ENCODE data around the gene TEX28. TPM values are rescaled to one million over a fixed set of nuclear protein-coding genes. Genes with fewer than 3 reads are reported as not detected.
A peak's percentile ranks its signal among the peaks of the same experiment; 100 is the strongest.
"Not testable (repeated sequence)": the region's sequence is repeated elsewhere in the genome, so short reads cannot be mapped to it uniquely, and the experiment has no call there.

TEX28 gene
- total and polyA plus RNA-seq, 2 experiments from 2014 or later = not detected

GRCh38 chrX:154258711-154259110 lies 36.2 kb downstream of the TEX28 start:
- not testable (repeated sequence) for ATAC-seq; H3K27ac Mint-ChIP-seq; H3K9me2 ChIP-seq (ENCODE audit: insufficient read depth); DNase-seq (ENCODE audit: low spot score); H3K4me3 ChIP-seq; H3K36me3 Mint-ChIP-seq (ENCODE audit: low read depth); H3K79me2 ChIP-seq (replicated peaks; ENCODE audit: insufficient read depth); H3K27me3 Mint-ChIP-seq (ENCODE audit: insufficient read depth, low read depth, poor library complexity); H3K4me2 ChIP-seq; H3K27ac ChIP-seq (ENCODE audit: low read depth); H4K20me1 ChIP-seq (replicated peaks; ENCODE audit: insufficient read depth); H3F3A ChIP-seq (replicated peaks; ENCODE audit: low read depth); H3K27me3 ChIP-seq (ENCODE audit: insufficient read depth); H3K4me3 Mint-ChIP-seq; H2AFZ ChIP-seq; H3K4me1 Mint-ChIP-seq; H3K4me1 ChIP-seq (ENCODE audit: insufficient read depth); H3K9me3 Mint-ChIP-seq; H3K36me3 ChIP-seq (ENCODE audit: insufficient read depth)

- not testable (repeated sequence) for DNase-seq (ENCODE audit: low spot score); H3K4me1 Mint-ChIP-seq; H3K4me3 ChIP-seq; H3K36me3 ChIP-seq (ENCODE audit: insufficient read depth); H3K4me2 ChIP-seq; H3K27me3 Mint-ChIP-seq (ENCODE audit: insufficient read depth, low read depth, poor library complexity); H3F3A ChIP-seq (replicated peaks; ENCODE audit: low read depth); H3K27ac Mint-ChIP-seq; H3K27me3 ChIP-seq (ENCODE audit: insufficient read depth); H3K9me2 ChIP-seq (ENCODE audit: insufficient read depth); H3K79me2 ChIP-seq (replicated peaks; ENCODE audit: insufficient read depth); H2AFZ ChIP-seq; H3K9me3 Mint-ChIP-seq; H3K27ac ChIP-seq (ENCODE audit: low read depth); H3K4me1 ChIP-seq (ENCODE audit: insufficient read depth); H3K4me3 Mint-ChIP-seq; H3K36me3 Mint-ChIP-seq (ENCODE audit: low read depth); H4K20me1 ChIP-seq (replicated peaks; ENCODE audit: insufficient read depth)
- ATAC-seq = peak; percentile 29; the same call in 2 of the 3 replicates
Measured at GRCh38 chrX:154257282-154257681, 37.6 kb downstream of the TEX28 start, which contains the start of gene OPN1MW3. Gene OPN1MW3, plus strand, starts transcription at chrX:154257582. Its CDS starts 38 bp downstream, at chrX:154257620.

GRCh38 chrX:154248076-154248475 lies 46.8 kb downstream of the TEX28 start:
- not testable (repeated sequence) for H2AFZ ChIP-seq; H3K36me3 Mint-ChIP-seq (ENCODE audit: low read depth); H3K36me3 ChIP-seq (ENCODE audit: insufficient read depth); H3K4me3 ChIP-seq; H3K4me3 Mint-ChIP-seq; H3K27me3 ChIP-seq (ENCODE audit: insufficient read depth); H3K4me1 ChIP-seq (ENCODE audit: insufficient read depth); H4K20me1 ChIP-seq (replicated peaks; ENCODE audit: insufficient read depth); H3K4me2 ChIP-seq; ATAC-seq; H3F3A ChIP-seq (replicated peaks; ENCODE audit: low read depth); H3K27ac ChIP-seq (ENCODE audit: low read depth); H3K9me2 ChIP-seq (ENCODE audit: insufficient read depth); H3K4me1 Mint-ChIP-seq; H3K9me3 Mint-ChIP-seq; H3K27me3 Mint-ChIP-seq (ENCODE audit: insufficient read depth, low read depth, poor library complexity); H3K79me2 ChIP-seq (replicated peaks; ENCODE audit: insufficient read depth); H3K27ac Mint-ChIP-seq; DNase-seq (ENCODE audit: low spot score)

GRCh38 chrX:154247377-154248045 lies 47.4 kb downstream of the TEX28 start:
- not testable (repeated sequence) for H3K27ac ChIP-seq (ENCODE audit: low read depth); H2AFZ ChIP-seq; H3K27me3 ChIP-seq (ENCODE audit: insufficient read depth); H3K4me1 ChIP-seq (ENCODE audit: insufficient read depth); DNase-seq (ENCODE audit: low spot score); H3K36me3 Mint-ChIP-seq (ENCODE audit: low read depth); H3K27ac Mint-ChIP-seq; ATAC-seq; H3K36me3 ChIP-seq (ENCODE audit: insufficient read depth); H3K27me3 Mint-ChIP-seq (ENCODE audit: insufficient read depth, low read depth, poor library complexity); H3K9me2 ChIP-seq (ENCODE audit: insufficient read depth); H3K4me3 Mint-ChIP-seq; H3K9me3 Mint-ChIP-seq; H3K4me1 Mint-ChIP-seq; H3F3A ChIP-seq (replicated peaks; ENCODE audit: low read depth); H3K79me2 ChIP-seq (replicated peaks; ENCODE audit: insufficient read depth); H3K4me2 ChIP-seq; H3K4me3 ChIP-seq; H4K20me1 ChIP-seq (replicated peaks; ENCODE audit: insufficient read depth)

GRCh38 chrX:154239982-154240503 lies 54.9 kb downstream of the TEX28 start:
- H3K4me1 Mint-ChIP-seq; ATAC-seq; H3K36me3 ChIP-seq (ENCODE audit: insufficient read depth); H4K20me1 ChIP-seq (replicated peaks; ENCODE audit: insufficient read depth); H3K4me3 ChIP-seq; H2AFZ ChIP-seq; DNase-seq (ENCODE audit: low spot score); H3K27ac ChIP-seq (ENCODE audit: low read depth); H3K27me3 ChIP-seq (ENCODE audit: insufficient read depth); H3K4me2 ChIP-seq; H3K27me3 Mint-ChIP-seq (ENCODE audit: insufficient read depth, low read depth, poor library complexity); H3K4me1 ChIP-seq (ENCODE audit: insufficient read depth); H3K4me3 Mint-ChIP-seq; H3K9me3 Mint-ChIP-seq; H3K36me3 Mint-ChIP-seq (ENCODE audit: low read depth); H3K79me2 ChIP-seq (replicated peaks; ENCODE audit: insufficient read depth); H3F3A ChIP-seq (replicated peaks; ENCODE audit: low read depth); H3K9me2 ChIP-seq (ENCODE audit: insufficient read depth); H3K27ac Mint-ChIP-seq: not testable (repeated sequence)

- not testable (repeated sequence) for H4K20me1 ChIP-seq (replicated peaks; ENCODE audit: insufficient read depth); H3K27ac ChIP-seq (ENCODE audit: low read depth); H3K36me3 ChIP-seq (ENCODE audit: insufficient read depth); H3K9me3 Mint-ChIP-seq; H3K27me3 ChIP-seq (ENCODE audit: insufficient read depth); H3K27me3 Mint-ChIP-seq (ENCODE audit: insufficient read depth, low read depth, poor library complexity); H3F3A ChIP-seq (replicated peaks; ENCODE audit: low read depth); H3K4me1 Mint-ChIP-seq; H3K36me3 Mint-ChIP-seq (ENCODE audit: low read depth); H3K4me3 ChIP-seq; H3K4me1 ChIP-seq (ENCODE audit: insufficient read depth); H3K4me2 ChIP-seq; H2AFZ ChIP-seq; DNase-seq (ENCODE audit: low spot score); H3K79me2 ChIP-seq (replicated peaks; ENCODE audit: insufficient read depth); H3K9me2 ChIP-seq (ENCODE audit: insufficient read depth); H3K27ac Mint-ChIP-seq; ATAC-seq; H3K4me3 Mint-ChIP-seq
Measured at GRCh38 chrX:154238939-154239559, 55.9 kb downstream of the TEX28 start.
